Posterior vena cava (tissue), 2 donors: ENCODE measurements around the gene C1orf159. TPM values are rescaled to one million over a fixed set of nuclear protein-coding genes. Genes with fewer than 3 reads are reported as not detected.
"Not testable (repeated sequence)": the region's sequence is repeated elsewhere in the genome, so short reads cannot be mapped to it uniquely, and the experiment has no call there.

Source experiments
- DNase-seq: peaks from one replicate; pipeline ENCODE4 v3.0.0-alpha.2; 2020; ENCODE audit warnings: low spot score
- intact Hi-C, 2 donors: fragments of 100-400 bp; cut with DNase I; formaldehyde crosslinking; loops; one replicate each; pipeline versions ENCODE4 v1.14.1 to v1.14.2; 2022 to 2023
- total RNA-seq, 2 donors: library from RNA; stranded (reverse); fragmentation: NEBNext Ultra II Directional; extraction: Animal tissue kit (Norgen Biotek cat#: 25700); gene quantifications; one replicate each; pipeline ENCODE4 v1.2.1, GENCODE V29; 2021
- donor health status: DM: yes; HTN: yes; CAD: no.
- donor health status: DM: yes; HTN: yes; CAD: no.

C1orf159 gene
- total RNA-seq, 2 donors from 2014 or later: 6.7 to 7.4 TPM

DNA sequence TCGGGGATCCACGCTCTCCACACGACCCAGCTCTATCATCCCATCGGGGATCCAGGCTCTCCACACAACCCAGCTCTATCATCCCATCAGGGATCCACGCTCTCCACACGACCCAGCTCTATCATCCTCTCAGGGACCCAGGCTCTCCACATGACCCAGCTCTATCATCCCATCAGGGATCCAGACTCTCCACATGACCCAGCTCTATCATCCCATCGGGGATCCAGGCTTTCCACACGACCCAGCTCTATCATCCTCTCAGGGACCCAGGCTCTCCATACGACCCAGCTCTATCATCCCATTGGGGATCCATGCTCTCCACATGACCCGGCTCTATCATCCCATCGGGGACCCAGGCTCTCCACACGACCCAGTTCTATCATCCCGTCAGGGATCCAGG, 36.5 kb upstream of the C1orf159 start:
- DNase-seq, intact Hi-C loops: not testable (repeated sequence)

DNA sequence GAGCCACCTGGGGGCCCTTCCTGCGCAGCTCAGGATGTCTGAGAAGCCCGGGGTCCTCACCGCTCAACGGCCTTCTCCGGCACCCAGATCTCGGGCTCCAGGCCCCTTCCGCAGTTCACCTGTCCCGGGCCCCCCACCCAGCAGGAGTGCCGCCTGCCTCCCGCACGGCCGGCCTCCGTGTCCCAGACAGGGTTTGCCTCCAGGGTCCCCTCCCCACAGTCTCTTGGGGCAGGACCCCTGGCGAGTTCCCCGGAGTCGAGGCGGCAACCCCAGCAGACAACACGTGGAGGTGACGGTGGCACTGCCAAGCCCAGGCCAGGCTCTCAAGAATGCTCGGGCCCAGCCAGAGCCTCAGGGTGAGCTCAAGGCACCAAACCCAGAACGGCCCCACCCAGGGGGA, 35.4 kb upstream of the C1orf159 start:
- DNase-seq: no peak
- intact Hi-C loops: no loop called here

GRCh38 chr1:1150100-1150499, 34.2 kb upstream of the C1orf159 start:
- intact Hi-C loops: no loop called here
- no peak for DNase-seq

DNA sequence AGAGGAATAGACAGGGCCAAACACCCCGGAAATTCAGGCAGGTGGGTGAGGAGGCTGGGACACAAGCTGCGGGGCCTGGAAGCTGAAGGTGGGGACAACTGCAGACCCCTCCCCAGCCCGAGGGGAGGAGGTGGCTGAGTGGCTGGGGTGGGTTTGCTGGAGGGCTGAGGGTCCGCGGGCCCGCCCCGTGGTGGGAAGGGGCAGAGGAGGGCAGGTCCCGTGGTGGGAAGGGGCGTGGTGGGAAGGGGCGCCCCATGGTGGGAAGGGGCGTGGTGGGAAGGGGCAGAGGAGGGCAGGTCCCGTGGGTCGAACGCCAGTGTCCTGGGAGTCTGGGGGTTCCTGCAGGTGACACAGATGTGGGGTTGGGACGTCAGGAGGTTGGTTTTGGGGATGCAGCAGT, 33.5 kb upstream of the C1orf159 start:
- intact Hi-C loops: no loop called here

DNA sequence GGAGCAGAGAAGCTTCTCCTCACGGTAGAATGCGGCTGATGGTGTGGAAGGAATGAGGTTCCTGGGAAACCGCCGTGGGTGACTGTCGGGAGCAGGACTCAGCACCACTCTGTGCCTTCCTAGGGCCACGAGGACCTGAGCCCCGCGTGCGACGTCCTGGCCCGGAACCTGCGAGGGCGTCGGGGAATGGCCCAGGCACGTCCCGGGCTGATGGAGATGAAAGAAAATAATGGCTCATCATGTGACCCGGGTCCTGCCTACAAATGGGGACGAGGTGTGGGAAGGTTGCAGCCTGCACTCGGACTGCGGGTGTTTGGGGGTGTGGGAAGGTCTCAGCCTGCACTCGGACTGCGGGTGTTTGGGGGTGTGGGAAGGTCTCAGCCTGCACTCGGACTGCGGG, 32.7 kb upstream of the C1orf159 start:
- no peak for DNase-seq
- intact Hi-C loops: no loop called here

More for the DNA sequence above, 33.5 kb upstream of the C1orf159 start:
- DNase-seq: no peak

DNA sequence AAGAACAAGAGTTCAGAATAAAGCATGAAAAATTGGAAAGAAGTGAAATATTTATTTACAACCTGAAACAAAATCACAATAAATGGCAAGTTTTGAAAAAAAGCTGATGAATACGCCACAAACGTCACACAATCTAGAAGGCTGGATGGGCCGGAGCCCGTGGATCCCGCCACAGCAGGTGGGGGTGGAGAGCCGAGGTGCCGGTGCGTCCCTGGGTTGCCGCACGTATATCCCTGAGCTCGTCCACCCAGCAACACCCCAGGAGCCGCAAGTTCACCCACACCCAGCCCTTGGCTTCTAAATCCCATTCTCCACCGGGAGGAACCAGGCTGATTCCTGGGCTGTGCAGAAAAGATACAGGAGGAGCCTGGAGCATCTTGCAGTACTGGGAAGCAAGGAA, 32.2 kb upstream of the C1orf159 start:
- intact Hi-C loops: no loop called here

GRCh38 chr1:1146596-1146995, 30.7 kb upstream of the C1orf159 start:
- intact Hi-C loops: no loop called here
- DNase-seq: no peak

More for the DNA sequence above, 32.2 kb upstream of the C1orf159 start:
- no peak for DNase-seq

DNA sequence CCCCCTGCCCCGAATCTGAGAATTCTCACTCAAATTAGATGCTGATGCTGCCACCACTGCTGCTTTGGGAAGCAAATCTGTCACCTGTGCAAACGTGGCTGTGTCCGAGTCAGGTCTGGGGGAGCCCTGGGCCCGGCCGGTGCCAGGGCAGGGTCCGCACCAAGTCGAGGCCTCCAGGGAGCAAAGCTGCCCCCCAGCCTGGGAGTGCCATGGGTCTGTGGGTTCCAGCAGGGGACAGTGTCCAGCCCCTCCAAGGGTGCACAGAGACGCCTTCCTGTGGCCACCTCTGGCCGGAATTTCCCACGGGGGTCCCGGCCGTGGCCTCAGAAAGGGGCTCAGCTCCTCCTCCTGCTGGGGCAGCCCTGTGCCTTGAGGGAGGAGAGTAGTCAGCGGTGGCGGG, 30.1 kb upstream of the C1orf159 start:
- DNase-seq: no peak
- intact Hi-C loops: no loop called here

GRCh38 chr1:1145547-1145914, 29.6 kb upstream of the C1orf159 start:
- intact Hi-C loops: no loop called here
- no peak for DNase-seq

DNA sequence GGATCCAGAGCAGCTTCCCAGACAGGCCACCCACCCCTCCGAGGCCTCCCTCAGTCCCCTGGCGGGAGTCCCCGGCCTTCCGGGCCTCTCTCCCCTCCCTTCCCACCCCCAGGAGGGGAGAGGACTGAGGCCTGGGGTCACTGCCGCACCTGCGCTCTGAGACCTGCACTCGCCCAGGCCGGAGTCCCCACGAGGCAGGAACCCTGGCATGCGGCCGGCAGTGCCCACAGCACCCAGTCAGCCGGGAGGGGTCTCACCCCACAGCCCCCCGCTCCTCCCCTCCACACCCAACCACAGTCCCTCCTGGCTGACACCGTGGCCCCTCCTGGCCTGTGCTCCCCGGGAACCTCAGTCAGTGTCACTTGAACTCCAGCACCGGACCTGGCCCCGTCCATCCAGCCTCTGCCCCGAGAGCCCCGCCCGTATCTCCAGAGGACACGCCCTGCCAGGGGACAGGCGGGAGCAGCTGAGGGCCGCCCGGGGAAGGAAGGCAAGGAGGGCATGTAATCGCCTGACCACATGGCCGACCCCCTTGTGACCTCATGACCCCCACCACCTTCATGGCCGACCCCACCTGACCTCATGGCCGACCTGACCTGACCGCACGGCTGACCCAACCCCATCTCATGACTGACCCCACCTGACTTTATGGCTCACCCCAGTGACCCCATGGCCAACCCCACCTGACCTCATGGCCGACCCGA, 29.1 kb upstream of the C1orf159 start:
- intact Hi-C loops: no loop called here
- no peak for DNase-seq

DNA sequence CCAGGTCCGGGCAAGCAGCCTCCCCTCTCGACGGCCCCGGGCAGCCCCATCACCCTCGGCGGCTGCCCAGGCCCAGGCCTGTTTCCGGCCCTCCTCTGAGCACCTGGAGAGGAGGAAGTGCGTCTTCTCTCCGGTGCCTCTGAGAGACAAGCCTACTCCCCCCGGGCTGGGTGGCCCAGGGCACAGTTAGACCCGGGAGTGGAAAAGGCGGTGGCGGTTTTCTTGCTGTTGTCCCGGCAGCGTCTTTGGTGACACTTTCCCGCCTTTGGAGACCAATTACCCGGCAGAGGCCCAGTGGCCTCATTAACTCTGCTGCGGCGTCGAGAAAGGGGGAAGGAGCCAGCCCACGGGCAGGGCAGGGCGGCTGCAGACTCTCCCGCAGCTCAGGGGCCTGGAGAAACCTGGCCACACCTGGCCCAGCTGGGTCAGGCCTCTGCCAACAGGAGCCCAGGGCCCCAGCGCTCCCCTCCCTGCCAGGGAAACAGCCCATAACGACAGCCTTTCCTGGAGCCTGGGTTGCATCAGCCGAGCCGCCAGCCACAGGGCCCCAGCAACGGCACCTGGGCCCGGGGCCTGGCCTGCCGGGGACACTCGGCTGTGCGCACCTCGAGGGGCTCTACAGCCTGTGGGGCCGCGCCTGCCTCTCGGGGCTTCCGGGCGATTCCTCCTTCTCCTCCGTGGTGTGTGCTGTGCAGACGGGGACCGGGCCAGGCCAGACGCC, 28.4 kb upstream of the C1orf159 start:
- intact Hi-C loops: no loop called here
- DNase-seq: no peak

- intact Hi-C loops: no loop called here
These were observed 27.7 kb upstream of the C1orf159 start for GRCh38 chr1:1143636-1144035.

DNA sequence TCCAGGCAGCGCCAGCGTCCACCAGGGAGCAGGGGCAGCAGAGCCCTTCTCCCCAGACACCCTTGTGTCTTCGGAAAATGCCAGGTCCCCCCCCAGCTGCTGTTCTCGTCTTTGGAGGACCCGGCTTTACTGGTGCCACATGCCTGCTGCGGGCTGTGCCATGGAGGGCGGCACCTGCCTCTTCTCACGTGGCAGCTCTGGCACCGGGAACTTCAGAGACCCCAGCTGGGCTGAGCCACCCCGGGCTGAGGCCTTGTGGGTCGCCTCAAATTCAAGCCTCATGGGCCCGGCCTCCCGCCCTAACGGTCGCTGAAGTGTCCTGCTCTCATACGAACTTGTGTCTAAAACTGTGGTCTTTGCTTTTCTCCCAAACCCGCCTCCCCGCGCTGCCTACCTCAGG, 27.0 kb upstream of the C1orf159 start:
- intact Hi-C loops: no loop called here
- DNase-seq: no peak

More at GRCh38 chr1:1143636-1144035, 27.7 kb upstream of the C1orf159 start:
- DNase-seq: no peak

DNA sequence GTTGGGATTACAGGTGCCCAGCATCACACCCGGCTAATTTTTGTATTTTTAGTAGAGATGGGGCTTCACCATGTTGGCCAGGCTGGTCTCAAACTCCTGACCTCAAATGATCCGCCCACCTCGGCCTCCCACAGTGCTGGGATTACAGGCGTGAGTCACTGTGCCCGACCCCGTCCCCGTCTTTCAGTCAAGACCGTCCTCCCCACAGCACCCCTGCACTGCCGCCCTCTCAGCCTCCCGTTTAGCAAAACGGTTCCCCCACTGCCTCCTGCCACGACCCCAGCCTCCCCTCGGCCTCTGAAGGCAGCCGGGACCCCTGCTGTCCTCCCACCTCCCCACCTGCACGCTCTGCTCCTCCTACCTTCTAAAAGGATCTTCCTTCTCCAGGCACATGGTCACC, 26.5 kb upstream of the C1orf159 start:
- intact Hi-C loops, DNase-seq: not testable (repeated sequence)

- intact Hi-C loops: no loop called here
These were observed 26.0 kb upstream of the C1orf159 start for GRCh38 chr1:1141911-1142250.

GRCh38 chr1:1141244-1141910, 25.5 kb upstream of the C1orf159 start:
- no peak for DNase-seq
- intact Hi-C loops: no loop called here

More at GRCh38 chr1:1141911-1142250, 26.0 kb upstream of the C1orf159 start:
- DNase-seq: no peak

DNA sequence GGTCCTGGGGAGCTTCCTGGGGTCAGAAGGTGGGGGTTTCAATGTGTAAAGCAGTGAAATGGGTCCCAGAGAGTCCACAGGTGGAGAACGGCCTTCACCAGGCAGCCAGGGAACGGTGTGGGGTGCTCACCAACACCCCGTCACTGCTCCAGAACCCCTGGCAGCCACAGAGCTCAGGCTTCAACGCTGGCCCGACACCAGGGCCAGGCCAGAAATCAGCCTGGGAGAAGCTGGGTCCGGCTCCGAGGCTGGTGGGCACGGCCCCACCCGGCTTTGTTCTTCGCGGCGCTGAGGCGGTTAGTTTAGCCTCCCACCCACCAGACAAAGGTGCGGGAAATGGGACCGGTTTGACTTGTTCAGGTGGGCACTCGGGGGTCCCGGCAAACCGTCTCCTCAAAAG, 24.8 kb upstream of the C1orf159 start:
- DNase-seq: no peak
- intact Hi-C loops: no loop called here

DNA sequence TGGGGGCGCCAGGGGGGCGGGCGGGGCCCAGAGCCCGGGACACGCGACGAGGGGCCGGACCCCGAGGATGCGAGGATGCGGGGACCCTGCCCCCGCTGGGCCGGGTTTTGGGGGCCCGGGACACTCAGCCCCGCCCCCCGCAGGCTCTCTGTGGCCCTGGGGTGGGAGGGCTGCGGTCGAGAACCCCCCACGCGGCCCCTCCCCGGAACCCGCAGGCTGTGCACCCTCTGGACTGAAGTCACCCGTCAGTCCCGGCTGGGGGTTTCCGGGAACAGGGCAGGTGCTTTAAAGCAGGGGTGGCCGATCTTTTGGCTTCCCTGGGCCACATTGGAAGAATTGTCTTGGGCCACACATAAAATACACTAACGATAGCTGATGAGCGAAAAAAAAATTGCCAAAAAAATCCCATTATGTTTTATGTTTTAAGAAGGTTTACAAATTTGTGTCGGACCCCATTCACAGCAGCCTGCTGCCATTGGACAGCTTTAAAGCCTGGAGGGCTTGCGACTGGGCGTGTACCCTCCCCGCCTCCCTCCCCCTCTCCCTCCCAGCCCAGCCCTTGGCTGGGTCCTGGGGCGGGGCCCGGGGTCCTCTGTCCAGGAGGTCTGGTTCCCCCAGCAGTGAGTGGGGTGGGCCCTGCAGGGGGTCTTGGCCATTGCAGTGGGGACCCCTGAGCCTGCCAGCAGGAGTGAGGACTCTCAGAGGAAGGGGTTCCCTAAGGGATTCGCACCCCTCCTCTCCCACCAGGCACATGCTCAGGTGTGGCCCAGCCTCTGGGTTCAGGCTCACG, 21.6 kb upstream of the C1orf159 start:
- intact Hi-C loops: no loop called here
- DNase-seq: no peak

DNA sequence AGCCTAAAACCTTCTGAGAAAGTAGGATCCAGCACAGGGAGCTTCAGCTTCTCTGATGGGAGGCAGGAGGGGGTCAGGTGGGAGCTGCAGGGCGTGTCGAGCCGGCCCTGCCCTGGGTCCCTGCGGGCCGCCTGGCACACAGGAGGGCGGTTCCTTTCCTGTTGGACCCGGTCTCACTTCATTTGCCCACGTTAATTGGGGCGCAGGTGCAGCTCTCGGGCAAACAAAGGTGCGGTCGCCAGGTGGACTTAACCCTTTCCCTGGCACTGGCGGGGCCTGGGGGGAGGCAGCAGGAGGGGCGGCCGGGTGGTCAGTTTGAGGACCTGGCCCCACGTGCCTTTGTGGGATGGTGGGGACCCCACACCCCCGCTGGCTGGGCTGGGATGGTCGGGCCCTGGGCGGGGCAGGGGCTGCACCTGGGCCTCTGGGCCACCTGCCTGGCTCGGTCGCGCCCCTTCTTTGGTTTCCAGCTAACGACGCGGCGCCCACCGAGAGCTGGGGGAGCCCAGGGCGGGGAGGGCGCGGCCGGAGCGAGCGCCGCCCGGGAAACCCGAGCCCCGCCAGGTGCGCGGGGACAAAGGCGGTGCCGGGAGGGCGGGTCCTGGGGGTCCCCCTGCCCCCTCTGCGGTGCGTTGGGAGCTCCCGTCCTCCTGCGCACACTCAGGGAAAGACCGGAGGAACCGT, 20.8 kb upstream of the C1orf159 start:
- intact Hi-C loops: no loop called here
- no peak for DNase-seq
